HG03457 (cell line): ENCODE data around the gene ACOT9.
A peak's percentile ranks its signal among the peaks of the same experiment; 100 is the strongest.
"Not testable (repeated sequence)": the region's sequence is repeated elsewhere in the genome, so short reads cannot be mapped to it uniquely, and the experiment has no call there.

Source experiments
- ATAC-seq: cut with Tn5 transposase; IDR thresholded peaks from one replicate; pipeline ENCODE4 v1.9.1; 2021; ENCODE audit warnings: moderate number of reproducible peaks; ENCODE audit not compliant: unreplicated experiment

Gene ACOT9

GRCh38 chrX:23705235-23705634, 37.8 kb downstream of the ACOT9 start:
- no peak for ATAC-seq

DNA sequence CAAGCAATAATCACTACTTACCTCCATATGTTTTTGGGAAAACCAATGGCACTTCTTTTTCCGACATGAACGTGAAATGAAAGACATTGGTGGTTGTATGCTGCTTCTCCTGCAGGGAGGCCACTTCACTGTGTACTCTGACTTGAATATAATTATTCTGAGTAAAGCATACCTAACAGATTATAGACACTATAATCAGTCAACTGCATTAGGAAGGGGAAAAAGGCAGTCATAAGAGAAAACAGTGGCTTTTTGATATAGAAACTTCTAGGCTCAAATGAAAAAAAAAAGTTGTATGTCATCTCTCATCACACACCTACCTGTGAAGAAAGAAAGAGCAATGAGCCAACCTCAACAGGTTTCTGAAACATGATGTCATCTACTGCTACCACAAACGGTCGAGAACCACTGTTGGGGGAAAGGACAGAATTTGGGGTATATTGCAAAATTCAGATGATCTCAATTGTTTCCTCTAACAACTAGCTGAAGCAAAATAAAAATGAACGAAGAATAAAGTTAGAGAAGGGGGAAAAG, 38.3 kb downstream of the ACOT9 start:
- no peak for ATAC-seq

DNA sequence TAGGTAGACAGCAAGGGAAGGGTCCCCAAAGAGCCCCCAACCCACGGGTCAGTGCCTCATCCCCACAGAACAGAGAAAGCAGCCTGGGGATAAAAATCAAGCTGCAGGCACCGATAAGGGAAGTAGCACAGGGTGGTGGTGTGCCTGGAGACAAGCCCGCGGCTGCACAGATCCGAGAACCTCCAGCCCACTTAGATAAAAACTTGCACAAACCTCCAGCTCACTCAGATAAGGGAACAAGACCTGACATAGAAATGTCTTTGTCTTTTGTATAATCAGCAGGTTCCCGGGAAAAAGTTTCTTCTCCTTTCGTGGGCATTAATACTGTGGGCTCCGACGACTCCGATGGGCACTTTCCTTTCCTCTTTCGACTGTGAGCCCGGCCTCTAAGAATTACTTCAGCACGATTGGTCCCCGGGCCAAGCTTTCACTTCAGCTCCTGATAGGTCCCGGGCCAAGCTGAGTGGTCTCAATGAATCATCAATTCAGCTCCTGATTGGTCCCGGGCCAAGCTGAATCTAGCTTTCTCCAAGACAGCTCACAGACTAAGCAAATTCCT, 43.4 kb downstream of the ACOT9 start:
- ATAC-seq: no peak

- ATAC-seq: no peak
These were observed 48.5 kb downstream of the ACOT9 start for GRCh38 chrX:23694606-23695005.

DNA sequence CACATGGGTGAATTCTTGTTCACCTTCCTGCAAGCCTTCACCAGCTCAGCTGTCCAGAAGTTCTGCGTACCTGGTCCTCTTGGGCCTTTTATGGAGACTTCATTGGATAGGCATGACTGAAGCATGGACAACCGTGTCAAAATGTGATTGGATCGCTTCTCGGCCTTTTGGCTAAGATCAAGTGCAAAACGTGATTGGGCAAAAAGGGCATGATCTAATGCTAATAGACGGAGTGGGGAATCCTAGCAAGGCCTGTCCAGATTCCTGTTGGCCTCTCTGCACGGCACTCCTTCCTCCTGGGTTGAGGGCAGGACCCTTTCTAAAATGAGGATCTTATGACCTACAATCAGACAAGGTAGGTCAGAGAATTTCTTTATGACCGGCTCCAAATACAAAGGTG, 50.9 kb downstream of the ACOT9 start:
- ATAC-seq: no peak

- not testable (repeated sequence) for ATAC-seq
These were observed 66.6 kb downstream of the ACOT9 start for GRCh38 chrX:23676486-23676885.

- no peak for ATAC-seq
These were observed 70.0 kb downstream of the ACOT9 start for GRCh38 chrX:23673108-23673507.

DNA sequence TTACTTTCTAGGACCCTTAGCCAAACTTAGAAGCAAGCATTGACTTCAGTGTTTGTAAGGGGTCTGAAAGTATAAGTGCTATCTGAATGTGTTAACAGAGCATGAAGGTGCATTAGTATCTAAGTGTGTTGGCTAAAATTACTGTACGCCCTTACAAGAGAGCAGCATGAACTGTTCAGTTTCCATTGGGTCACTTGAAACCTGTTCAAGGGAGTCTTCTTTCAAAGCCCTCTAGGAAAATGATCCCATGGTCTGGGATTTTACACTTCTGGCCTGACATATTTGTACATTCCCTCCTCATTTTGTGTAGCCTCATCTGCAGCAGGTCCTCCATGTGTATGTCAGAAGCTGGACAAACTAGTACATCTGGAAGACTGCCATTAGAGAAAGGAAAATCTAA, 72.5 kb downstream of the ACOT9 start:
- no peak for ATAC-seq

GRCh38 chrX:23668335-23668734, 74.7 kb downstream of the ACOT9 start:
- ATAC-seq: peak; percentile 48

DNA sequence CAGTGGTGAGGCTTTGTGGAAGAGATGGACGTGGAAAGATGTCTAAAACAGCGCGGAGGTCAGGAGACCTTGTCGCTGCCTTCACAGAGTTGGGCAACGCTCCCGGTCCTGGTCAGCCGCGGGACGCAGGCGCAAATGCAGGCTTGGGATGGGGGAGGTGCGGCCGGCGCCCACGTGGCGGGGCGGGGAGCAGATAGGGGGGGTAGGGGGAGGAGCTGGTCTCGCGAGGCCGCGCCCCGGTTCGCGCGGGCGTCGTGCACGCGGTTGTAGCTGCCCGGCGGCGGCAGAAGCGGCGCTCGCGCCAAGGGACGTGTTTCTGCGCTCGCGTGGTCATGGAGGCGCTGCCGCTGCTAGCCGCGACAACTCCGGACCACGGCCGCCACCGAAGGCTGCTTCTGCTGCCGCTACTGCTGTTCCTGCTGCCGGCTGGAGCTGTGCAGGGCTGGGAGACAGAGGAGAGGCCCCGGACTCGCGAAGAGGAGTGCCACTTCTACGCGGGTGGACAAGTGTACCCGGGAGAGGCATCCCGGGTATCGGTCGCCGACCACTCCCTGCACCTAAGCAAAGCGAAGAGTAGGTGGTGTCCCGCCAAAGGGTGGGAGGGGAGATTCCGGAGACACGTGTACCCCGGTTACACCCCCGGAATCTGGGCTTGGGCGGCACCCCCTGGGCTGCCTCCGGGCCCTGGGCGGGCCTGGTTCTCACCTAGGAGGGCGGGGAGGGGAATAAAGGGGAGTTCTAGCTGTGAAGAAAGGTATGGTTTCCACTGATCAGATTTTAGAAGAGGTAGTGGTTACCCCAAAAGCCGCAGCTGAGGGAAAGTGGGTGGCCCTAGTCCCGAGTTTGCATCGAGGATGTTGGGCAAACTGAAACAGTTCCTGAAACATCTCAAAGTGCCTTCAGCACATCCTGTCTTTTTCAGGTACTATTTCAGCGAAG, 75.6 kb downstream of the ACOT9 start, which contains the start of gene PRDX4:
PRDX4 (plus strand) TSS at position 255 of the 939 bp plus-strand sequence; CDS start at position 333, 78 bp downstream.
- ATAC-seq: peak; percentile 45

DNA sequence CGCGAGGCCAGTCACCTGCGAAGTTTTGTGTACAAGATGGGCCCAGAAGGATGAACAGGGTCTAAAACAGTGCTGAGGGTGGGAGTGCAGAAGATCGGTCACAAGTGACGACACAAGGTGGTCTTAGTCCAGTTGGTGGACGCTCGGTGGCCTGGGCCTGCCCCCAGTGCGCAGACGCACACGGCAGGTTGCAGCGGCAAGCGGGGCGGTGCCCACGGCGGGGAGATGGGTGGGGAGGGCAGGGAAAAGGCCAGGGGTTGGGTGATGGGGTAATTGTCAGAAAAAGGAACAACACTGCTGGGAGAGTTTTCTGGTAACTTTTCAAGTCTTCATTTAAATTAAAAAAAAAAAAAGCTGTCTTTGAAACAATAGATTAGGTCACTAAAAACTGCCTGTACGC, 76.8 kb downstream of the ACOT9 start:
- ATAC-seq: no peak

DNA sequence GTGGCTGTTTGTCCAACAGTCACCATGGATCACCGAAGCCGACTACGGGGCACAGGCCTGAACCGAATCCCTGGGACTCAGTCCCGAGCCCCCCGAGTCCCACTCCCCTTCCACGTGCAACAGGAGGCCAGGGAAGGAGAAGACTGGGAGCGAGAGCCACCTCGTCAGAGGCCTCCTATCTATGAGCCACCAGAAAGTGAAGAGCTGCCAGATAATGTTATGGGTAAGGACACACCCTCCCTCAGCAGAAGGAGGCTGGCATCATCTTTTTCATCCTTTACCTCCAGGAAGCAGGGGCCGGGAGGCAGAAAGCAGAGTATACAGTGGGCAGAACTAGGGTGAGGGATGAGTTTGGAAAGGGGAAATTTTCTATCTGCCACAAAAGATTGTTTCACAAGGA, 78.6 kb downstream of the ACOT9 start:
- no peak for ATAC-seq

DNA sequence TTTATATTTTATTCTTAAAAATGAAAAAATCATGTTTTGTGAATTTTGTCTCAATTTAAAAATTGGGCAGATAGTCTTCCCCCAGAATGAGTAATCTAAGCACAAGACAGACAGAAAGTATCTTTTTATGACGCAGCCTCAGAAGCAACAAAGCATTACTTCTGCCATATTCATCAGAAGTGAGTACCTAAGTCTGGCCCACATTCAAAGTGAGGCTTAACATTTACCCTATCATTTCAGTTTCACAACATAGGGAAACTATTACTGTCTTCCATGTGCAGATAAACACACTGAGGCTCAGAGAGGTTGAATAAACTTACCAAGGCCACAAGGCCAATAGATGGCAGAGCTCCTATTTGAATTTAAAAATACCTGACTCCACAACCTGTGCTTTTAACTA, 80.2 kb downstream of the ACOT9 start:
- peak; percentile 49 for ATAC-seq

GRCh38 chrX:23662187-23662586, 80.9 kb downstream of the ACOT9 start:
- peak; percentile 56 for ATAC-seq

- peak; percentile 28 for ATAC-seq
These were observed 81.4 kb downstream of the ACOT9 start for GRCh38 chrX:23661671-23662070.

DNA sequence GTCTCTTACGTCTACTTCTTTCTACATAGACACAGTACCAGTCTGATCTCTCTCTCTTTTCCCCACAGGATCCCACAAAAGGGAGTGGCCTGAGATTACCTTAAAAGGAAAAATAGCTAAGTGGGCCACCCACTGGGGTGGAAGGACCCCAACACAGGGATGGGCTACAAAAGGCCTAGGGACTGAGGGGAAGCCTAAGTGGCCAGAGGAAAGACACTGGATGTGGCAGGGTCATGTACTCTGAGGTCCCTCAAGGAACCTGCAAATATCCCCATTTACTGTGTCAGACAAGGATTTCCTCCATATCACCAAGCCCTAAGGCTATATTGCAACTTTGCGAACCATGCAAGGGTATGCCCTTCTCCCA, 82.3 kb downstream of the ACOT9 start:
- no peak for ATAC-seq

- not testable (repeated sequence) for ATAC-seq
These were observed 82.9 kb downstream of the ACOT9 start for GRCh38 chrX:23660083-23660765.

DNA sequence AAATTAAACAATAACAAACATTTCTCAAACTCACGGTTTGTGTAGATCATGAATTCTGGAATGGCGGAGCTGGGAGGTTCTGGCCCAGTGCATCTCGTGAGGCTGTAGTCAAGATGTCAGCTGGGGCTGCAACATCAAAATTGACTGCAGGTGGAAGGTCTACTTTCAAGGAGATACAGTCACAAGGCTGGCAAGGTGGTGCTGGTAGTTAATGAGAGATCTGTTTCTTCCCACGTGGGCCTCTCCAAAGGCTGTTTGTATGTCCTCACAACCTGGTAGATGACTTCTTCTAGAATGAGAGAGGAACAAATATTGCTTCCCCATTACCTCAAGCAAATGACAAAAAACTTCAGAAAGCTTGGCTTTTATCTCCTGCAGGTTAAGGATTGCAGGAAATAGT, 83.7 kb downstream of the ACOT9 start:
- ATAC-seq: no peak

GRCh38 chrX:23656684-23657083, 86.4 kb downstream of the ACOT9 start:
- no peak for ATAC-seq

- ATAC-seq: no peak
These were observed 87.0 kb downstream of the ACOT9 start for GRCh38 chrX:23656091-23656490.
